Measurements from ENCODE around the gene ACOX3.

ACOX3 gene

DNA sequence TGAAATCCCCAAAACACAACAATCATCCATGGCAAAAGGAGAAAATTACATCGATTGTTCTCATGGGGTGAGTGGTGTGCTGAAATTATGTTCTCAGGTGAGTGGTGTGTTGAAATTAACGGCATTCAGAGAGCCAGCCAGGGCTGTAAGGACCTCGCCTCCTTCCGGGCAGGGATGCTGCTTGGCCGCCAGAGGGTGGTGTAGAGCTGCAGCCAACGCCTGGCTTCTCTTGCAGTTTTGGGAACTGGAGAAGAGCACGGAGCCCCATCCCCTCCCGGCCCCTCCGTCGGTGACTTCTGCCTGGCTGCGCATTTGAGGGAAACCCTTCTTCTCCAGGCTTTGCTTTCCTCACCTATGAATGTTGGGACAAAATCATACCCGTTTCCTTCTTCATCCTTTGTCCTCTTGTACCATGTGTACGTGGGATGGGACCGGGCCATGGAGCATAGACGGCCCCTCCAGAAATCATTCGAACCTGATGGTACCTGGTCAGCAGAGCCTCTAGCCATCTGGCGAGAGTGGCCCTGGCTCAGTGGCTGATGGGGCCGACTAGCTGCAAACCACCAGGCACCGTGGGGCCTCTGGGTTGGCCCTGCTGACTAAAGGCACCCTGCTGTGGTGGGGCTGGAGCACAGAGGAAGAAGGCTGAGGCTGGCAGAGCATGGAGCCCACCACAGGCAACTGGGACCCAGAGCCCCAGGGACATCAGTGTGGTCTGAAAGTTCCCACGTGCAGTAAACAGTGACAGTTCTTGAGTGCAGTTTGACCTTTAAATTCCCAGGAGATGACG lies 28.4 kb upstream of the ACOX3 start:
- DNase-seq (ENCODE audit: low read depth in 2 of 2), result no peak

DNA sequence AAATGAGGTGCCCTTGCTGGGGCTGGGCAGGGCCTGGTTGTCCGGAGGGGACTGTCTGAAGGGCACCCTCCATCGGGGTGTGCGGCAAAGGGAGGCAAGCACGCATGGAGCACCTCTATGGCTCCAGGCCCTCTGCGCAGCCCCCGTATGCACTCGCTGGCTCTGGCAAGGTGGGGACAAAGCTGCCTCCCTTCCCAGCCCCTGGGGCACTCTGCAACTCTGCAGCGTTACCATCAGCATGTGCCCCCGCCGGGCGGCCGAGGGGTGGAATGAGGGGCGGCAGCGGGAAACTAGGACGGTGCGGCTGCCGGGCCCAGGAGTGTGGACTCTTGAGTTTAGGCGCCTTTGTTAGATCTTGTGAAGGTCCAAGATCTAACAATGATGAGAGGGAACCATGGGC lies 26.5 kb upstream of the ACOX3 start:
- no peak for DNase-seq (ENCODE audit: low read depth in 2 of 2)

DNA sequence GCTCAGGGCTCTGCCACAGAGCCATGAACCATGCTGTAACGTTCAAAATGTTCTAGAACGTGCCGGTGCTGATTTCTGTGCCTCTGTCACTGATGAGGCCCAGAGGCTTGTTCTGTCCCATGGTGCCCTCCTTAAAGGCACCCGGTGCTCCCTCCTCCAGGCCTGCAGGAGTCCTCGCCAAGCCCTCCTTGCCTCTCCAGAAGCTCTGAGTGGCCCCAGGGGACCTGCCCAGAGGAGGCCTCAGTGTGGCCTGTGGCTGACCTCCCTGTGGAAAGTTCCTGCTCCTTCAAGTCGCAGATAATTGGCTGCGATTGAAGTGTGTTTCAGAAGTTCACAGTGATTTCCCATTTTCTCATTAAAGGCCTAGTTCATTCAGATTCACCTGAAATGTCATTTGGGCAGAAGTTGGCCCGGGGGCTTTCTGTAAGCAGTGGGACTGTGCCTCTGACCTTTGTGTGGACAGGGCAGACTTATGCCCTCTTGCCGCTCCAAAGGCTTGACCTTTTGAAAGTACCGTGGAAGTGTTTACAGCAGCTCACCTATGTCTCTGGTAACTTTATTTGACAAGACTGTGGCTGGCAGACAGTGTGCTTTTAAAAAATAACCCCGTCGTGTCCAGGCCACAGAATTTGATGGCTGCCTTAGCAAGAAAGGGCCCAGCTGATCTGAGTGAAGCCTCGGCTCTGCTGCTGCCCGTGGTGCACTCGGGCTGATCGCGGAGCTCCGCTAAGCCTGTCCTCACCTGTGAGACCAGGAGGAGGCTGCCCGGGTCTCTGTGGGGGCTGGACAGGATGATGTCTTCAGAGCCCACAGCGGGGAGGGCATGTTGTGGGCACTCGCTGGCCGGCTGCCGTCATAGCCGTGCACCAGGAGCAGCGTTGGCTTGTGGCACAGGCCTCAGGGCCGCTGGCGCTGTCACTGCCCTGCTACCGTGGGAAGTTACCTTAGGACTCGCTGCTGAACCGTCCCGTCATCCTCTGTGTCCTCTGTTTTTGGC lies 25.4 kb upstream of the ACOX3 start:
- no peak for DNase-seq (ENCODE audit: low read depth in 2 of 2)

DNA sequence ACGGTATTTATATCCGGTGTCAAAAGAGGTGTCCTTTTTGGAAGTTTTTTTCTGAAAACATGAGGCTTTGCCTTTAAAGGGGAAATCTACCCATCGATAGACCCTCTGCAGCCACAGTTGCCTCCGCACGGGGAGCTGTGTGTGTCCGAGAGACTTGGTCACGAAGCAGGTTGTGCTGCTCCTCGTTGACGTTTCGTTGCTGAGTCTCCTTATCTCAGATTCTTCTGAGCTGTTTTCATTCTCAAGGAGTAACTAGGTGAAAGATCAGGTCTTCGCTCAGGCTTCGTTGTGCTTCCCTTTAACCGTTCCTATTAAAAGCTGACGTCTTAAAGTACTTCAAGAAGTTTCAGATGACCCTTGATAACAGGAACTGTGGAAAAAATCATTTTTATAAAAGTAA lies 23.9 kb upstream of the ACOX3 start:
- no peak for DNase-seq (ENCODE audit: low read depth in 2 of 2)

DNA sequence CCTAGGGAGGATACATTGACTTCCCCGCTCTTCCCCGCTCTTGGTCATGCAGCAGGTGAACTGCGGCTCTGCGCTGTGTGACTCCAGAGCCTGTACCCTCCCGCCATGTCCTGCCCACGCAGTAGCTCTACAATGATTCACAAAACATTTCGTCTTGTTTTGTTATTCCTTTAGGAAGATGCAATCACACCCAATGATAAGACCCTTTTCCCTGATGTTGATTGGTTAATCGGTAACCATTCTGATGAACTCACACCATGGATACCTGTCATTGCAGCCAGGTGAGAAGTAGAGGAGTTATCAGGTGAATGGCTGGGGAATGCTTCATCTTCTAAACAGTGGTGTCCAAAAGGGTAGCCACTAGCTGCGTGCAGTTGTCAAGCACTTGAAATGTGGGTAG lies 23.3 kb upstream of the ACOX3 start:
- no peak for DNase-seq (ENCODE audit: low read depth in 2 of 2)

DNA sequence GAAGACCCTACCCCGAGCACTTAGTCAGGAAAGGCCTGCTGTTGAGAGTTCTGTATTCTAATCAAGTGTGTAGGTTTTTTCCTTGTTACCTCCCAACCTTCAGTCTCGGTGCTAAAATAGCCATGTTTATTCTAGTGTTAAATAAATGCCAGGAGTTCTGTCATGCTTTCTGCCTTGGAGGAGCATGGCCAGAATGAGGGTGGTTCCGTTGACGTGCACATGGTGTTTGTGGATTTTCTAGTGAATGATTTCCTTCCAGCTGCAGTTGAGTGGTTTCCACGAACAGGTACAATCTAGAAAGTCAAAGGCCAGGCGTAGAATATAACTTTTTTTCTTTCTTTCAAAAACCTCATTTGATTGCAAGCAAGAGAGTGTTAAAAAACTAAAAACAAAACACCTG lies 21.1 kb upstream of the ACOX3 start:
- DNase-seq (ENCODE audit: low read depth in 2 of 2), result no peak

DNA sequence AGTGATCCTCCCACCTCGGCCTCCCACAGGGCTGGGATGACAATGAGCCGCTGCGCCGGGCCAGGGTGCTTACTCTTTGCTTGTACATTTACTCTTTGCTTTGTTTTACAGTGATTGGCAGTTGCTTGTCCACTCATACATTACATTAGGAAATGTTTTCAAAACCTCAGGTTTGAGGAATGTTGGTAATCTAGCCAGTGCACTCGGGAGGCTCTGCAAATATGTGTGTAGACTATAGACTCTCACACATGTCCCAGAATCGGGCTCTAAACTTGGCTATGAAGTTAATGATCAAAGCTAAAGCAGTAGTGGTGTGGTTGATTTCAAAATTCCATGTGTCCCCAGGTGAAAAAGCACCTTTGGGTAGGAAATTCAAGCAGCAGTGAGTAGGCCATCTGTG lies 20.6 kb upstream of the ACOX3 start:
- no peak for DNase-seq (ENCODE audit: low read depth in 2 of 2)

DNA sequence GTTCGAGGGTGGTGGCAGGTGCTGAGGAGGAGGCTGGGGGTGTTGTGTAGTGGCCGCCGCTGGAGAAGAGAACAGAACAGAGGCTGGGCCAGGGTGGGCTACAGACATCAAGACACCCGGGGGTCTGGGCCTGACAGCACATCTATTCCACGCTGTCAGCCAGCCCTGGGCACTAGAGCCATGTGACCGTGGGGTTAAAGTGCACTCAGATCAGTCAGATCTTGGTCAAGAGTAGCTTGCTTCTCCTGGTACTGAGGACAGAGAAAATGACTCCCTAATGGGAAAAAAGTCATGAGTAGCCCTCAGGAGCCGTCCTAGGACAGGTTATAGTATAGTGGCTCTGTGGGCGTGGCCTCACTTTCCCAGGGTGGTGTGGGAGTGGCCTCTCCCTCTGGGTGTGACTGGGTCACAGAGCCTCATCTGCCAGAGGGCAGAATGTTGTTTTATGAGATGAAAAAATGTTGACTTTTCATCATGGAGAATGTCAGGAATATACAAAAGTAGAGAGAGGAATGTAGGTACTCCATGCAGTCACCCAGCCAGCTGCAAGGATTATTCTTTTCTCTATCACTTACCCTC lies 19.4 kb upstream of the ACOX3 start:
- DNase-seq (ENCODE audit: low read depth in 2 of 2), result no peak

DNA sequence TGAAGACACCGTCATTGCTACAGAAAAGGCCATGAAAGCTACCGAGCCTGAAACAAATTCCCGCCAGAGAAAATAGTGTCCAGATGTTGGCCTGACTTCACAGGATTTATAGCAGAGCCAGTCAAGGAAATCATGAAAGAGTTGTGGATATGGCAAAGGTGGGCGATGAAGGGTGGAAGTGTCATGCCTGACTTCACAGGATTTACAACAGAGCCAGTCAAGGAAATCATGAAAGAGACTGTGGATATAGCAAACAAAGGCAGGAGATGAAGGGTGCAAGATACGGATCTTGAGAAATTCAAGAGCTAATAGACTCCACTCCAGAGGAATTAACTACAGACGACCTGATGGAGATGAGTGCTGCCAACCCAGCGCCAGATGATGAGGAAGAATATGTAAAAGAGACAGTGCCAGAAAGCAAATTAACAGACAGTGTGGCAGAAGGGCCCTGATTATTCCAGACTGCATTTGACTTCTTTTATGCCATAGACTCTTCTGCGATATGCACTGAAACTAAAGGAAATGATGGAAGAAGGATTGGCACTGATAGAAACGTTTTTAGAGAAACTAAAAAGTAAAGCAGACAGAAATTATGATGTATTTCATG lies 17.2 kb upstream of the ACOX3 start:
- DNase-seq (ENCODE audit: low read depth in 2 of 2), result no peak

DNA sequence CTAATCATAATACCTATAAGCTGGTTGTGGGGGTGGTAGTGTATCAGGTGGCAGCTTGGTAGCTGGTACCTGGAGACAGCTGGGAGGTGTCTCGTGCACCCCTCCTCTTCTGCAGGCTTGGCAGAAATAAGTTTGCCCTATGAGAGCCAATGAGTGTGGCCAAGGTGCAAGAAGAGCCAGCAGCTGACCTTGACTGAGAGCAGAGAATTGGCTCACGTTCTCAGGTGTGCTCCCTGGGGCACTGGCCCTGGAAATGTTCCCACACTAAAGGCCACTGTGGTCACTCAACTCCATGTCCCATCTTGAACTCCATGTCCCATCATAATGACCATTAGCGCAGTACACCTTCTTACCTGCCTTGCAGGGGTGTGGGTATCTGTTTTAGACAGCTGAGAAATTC lies 13.4 kb upstream of the ACOX3 start:
- DNase-seq (ENCODE audit: low read depth in 2 of 2), result no peak

DNA sequence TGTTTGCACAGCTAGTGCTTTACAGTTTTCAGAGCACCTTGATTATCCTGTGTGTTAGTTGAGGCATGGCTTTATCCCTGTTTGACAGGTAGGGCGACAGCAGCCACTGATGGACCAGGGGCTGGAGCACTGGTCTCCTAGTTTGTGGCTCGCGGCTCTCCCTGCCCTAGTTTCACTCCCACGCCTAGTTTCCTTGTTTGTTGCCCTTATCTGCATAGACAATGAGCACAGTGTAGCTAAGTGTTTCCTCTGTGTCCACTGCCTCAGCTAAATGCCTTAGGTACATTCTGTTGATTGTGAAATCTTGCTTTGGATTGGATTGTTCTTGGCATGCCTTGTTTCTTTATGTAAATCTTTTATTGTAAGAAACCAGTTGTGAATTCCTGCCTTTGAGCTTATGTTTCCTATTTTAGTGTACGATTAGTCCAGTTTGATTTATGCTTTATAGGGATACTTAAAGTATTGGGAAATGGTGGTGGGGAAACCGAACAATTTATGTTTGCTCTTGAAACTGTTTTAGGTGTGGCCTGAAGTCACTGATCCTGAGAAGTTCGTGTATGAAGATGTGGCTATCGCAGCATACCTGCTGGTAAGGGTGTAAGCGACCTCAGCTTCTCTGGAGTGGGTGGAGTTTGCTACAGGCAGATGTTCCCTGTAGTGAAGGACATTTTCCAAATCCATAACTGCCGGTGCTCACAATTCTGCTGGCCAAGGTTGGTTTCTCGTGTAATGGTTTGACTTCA lies 11.1 kb upstream of the ACOX3 start:
- DNase-seq (ENCODE audit: low read depth in 2 of 2), result no peak

DNA sequence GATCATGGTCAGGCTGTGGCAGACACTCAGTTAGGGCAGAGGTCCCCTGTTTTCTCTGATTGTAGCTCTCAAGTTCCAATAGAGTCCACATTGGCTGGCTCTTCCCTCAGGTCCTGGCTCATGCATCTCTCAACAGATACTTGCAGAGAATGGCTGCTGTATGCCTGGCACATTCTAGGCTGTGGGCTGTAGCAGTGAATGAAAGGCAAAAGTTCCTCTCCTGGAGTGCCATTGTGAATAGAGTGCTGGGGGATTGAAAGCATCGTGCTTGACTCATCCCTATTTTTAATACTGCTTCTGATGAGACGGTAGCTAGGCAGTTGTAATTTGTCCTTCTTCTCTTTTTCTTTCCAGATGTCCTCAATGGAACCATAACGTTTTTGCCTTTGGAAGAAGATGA lies 5.6 kb upstream of the ACOX3 start:
- no peak for DNase-seq (ENCODE audit: low read depth in 2 of 2)

DNA sequence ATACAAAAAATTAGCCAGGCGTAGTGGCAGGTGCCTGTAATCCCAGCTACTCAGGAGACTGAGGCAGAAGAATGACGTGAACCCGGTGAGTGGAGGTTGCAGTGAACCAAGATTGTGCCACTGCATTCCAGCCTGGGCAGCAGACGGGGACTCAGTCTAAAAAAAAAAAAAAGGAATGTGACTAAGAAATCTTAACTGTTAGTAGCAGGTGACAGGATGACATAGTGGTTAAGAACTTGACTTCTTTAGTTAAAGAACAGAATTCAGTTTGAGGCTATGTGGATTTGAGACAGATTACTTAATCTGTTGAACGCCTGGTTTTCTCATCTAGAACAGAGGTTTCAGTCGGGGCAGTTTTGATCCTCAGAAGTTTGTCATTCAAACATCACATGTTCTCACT lies 3.3 kb upstream of the ACOX3 start:
- no peak for DNase-seq (ENCODE audit: low read depth in 2 of 2)

DNA sequence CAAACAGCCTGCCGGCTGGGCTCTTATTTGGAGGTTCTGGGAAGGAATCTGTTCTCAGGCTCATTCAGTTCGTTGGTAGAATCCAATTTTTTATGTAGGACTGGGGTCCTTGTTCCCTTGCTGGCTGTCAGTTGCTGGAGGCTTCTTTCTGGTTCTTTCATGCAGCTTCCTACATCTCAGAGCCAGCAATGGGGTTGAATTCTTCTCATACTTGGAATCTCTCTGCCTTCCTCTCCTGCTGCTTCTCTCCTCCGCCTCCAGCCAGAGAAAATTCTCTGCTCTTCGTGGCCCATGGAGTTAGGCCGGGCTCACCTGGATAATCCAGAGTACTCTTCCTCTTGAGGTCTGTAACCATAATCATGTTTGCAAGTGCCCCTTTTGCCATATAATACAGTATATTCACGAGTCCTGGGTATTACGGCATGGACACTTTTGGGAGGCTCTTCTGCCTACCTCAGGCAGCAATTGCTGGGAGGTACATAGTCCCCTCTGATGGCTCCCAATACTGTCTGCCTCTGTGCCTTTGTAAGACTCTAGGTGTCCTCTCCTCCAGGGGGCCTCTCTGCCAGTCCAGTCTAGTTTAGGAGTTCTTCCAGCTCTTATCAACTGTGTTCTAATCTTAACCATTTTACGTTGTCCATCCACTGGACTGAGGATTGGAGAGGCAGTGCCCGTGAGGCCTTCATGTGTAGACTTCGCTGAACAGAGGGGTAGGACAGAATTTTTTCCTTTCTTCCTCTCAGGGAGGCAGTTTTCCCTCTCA lies 2.3 kb upstream of the ACOX3 start:
- no peak for DNase-seq (ENCODE audit: low read depth in 2 of 2)

DNA sequence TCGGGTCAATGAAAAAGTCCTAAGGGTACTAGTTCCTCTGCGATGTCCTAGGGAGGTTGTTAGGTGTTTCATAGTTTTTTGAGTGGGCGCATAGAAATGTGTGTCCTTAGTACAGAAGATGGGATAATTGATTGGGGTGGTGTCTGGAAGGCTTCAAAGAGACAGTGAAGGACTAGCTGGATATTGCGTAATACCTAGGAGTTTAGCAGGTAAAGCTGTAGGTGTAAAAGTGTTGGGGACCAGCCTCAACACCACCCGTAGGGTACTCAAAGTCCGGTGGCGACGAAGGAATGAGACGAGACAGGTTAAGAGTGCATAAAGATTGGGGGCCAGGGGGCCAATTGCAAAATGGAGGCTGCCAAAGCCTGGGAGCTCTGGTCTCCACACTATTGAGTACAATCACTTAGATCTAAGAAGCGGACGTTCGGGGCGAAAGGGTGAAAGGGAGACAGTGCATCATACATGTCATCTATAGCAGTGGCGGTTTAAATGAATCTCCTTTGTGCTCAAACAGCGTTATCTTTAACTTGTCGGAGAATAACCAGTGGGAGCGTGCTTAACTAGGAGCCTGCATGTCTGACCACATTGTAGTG lies 1.1 kb upstream of the ACOX3 start:
- no peak for DNase-seq (ENCODE audit: low read depth in 2 of 2)

DNA sequence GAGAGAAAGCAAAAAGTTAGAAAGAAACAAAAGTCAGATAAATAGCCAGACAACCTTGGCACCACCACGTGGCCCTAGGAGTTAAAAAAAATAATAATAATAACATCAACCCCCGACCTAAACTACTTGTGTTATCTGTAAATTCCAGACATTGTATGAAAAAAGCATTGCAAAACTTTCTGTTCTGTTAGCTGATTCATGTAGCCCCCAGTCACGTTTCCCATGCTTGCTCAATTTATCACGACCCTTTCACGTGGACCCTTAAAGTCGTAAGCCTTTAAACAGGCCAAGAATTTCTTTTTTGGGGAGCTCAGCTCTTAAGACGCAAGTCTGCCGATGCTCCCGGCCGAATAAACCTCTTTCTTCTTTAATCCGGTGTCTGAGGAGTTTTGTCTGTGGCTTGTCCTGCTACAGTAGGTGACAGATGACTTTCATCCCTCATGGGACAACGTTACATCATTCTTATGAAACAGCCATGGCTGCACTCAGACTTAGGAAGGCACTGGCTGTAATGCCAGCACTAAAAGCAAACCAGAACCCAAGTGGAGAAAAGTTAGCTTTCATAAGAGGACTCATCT lies 520 bp downstream of the ACOX3 start:
- no peak for DNase-seq (ENCODE audit: low read depth in 2 of 2)

DNA sequence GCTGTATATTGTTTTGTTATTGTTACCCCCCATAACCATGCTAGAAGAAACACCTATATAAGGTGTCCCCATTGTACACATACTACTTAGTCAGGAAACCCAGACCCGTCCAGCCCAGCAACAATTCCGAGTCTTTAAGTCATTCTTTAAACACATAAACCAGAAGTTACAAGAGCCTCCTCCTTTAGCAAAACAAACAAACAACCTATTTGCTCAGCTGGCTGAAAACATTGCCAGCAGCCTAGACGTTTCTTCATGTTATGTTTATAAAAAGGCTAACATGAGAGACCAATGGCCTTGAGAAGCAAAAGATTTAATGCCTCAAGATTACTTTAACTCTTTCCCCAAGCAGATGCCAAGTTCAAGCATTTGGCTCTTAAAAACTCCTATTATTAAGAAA lies 1.4 kb downstream of the ACOX3 start:
- no peak for DNase-seq (ENCODE audit: low read depth in 2 of 2)

DNA sequence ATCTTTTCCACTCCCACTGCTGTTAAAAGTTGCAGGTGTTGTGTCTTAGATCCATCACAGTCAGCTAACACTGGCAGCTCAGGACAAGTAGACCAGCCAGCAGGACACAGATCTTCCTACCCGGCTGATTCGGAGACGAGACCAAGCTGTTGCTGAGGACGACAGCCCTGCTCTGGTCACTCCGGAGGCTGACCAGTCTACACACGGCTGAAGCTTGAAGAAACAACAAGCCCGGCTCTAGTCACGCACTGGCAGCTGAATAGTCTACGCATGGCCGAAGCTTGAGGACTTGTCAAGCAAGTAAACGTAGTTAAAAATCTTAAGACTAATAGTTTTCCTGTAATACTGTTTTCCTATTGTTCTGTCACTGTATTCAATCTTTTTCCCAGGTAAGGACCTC lies 1.8 kb downstream of the ACOX3 start:
- no peak for DNase-seq (ENCODE audit: low read depth in 2 of 2)

DNA sequence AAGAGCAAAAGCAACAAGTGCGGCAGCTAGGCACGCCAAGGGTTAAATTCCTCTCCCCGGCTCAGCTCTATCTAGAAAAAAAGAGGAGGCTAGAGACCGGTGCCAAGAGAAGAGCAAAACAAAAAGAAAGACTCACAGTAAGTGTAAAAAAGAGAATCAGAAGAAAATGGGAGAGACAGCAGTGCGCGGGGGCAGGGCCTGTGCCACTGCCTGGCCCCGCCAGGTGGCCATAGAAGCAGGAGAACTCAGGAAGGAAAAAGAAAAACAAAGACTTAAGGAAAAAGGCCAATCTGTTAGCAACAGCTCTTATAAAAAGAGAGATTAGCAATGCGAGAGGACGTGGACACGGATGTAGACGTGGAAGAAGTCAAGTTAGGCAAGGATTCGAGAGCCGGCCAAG lies 3.2 kb downstream of the ACOX3 start:
- DNase-seq (ENCODE audit: low read depth in 2 of 2), result no peak

DNA sequence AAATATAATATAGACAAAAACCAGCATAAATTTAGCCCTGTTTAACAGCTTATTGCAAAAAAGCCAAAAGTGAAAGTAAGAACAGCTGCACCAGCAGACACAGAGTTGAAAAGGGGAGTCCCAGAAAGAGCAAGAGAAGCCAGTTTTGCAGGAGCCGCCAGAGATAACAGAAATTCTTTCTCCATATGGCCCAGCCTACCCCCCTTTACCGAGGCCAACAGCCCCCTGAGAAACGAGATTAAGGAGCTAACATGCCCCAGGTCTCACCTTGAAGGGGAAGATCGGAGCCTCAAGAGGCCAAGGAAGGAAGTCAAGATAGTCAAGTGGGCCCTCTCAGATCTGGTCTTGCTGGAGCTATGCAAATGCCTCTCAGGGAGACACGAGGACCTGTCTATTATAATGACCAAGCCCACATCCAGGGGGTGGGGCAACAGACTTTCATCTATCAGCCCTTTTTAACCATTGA lies 4.8 kb downstream of the ACOX3 start:
- DNase-seq (ENCODE audit: low read depth in 2 of 2), result no peak

All from stimulated activated CD8-positive, alpha-beta memory T cell treated with anti-CD3 and anti-CD28 coated beads, Interleukin-15, amount 100 ng/mL, for 4 hours (primary cell).